ENCODE measurements around the gene MICOS13.
A peak's percentile ranks its signal among the peaks of the same experiment; 100 is the strongest.
"Not testable (repeated sequence)": the region's sequence is repeated elsewhere in the genome, so short reads cannot be mapped to it uniquely, and the experiment has no call there.

The MICOS13 gene

DNA sequence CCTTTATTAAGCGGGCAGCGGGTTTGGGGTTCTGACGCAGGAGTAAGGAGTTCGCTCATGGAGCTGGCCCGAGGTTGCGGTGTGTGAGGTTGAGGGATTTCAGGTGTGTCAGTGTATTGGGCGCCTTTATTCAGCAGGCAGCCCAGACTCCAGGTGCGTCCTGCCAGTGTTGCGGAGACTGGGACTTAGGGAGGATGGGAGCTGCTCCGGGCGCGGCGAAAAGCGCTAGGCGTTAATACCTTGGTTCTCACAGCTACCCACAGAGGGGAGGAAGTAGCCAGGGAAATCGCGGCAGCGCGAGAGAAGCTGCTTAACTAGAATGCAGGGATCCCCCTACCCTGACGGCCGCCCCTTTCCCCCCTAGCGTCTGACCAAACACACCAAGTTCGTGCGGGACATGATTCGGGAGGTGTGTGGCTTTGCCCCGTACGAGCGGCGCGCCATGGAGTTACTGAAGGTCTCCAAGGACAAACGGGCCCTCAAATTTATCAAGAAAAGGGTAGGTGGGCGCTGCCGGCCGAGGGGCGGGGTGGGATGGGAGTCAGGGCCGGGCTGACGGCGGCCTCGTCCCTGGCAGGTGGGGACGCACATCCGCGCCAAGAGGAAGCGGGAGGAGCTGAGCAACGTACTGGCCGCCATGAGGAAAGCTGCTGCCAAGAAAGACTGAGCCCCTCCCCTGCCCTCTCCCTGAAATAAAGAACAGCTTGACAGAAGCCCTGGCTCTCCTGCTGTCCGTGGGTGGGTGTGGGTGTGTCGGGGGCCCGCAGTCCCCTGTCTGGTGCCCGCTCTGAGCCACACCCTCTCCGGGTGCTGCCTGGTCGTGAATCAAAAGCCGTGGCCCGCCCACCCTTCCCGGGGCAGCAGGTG, 10.9 kb upstream of the MICOS13 start:
- peak; percentile 58 for DNase-seq
- in situ Hi-C loops (cut with MboI; ENCODE audit: low pct_unique_long_range_greater_than_20kb, low sequenced_read_pairs), result no loop called here

DNA sequence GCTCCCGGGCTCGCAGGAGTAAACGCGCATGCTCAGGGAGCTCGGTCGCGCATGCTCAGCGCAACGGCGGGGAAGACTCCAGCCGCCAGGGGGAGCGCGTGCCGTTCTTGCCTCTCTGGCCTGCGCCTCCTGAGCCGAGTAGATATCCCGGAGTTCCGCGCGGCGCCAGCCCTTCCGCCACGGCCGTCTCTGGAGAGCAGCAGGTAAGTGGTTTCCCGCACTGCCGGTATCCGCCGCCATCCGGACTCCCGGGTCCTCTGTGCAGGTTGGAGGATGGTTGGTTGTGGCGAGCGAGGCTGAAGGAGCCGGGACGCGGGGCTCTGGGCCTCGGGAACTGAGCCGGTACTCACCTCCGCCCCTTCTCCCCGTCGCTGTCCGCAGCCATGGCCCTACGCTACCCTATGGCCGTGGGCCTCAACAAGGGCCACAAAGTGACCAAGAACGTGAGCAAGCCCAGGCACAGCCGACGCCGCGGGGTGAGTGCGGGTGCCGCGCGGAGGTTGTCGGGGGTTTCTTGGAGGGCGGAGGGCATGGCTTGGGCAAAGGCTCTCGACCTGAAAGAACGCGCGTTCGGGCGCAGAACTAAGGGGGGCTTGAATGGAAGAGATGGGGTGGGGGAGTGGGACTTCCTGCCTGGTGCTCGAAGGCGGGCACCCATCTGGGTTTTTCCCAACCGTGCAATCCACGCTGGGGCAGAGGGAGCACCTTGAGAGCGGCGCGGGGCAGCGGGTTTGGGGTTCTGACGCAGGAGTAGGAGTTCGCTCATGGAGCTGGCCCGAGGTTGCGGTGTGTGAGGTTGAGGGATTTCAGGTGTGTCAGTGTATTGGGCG, 10.0 kb upstream of the MICOS13 start, which contains the start of gene RPL36:
RPL36 (plus strand) TSS at position 171 of the 830 bp plus-strand sequence; CDS start at position 384, 213 bp downstream.
- in situ Hi-C loops (cut with MboI; ENCODE audit: low pct_unique_long_range_greater_than_20kb, low sequenced_read_pairs), result no loop called here

DNA sequence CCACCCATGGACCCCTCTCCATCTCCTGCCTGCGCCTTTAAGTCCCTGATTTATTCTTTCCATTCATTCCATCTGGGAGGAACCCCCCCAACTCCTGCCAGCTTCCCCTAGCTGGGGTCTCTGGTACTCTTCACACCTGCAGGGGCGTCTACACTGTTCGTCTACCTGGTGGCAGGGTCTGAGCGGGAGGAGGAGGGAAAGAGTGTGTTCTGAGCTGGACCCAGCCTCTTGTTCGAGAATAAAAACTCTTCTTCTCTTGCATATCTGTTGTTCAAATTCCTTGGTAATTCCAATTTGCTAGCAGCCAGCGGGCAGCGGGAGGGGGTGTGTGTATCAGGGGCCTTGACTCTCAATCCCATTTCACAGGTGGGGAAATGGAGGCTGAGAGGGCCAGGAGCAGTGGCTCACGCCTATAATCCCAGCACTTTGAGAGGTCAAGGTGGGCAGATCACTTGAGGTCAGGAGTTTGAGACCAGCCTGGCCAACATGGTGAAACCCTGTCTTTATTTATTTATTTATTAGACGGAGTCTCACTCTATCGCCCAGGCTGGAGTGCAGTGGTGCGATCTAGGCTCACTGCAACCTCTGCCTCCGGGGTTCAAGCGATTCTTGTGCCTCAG, 8.1 kb upstream of the MICOS13 start:
- in situ Hi-C loops (cut with MboI; ENCODE audit: low pct_unique_long_range_greater_than_20kb, low sequenced_read_pairs); DNase-seq: not testable (repeated sequence)

More for the DNA sequence above, 10.0 kb upstream of the MICOS13 start, which contains the start of gene RPL36:
- peak; percentile 99 for DNase-seq

DNA sequence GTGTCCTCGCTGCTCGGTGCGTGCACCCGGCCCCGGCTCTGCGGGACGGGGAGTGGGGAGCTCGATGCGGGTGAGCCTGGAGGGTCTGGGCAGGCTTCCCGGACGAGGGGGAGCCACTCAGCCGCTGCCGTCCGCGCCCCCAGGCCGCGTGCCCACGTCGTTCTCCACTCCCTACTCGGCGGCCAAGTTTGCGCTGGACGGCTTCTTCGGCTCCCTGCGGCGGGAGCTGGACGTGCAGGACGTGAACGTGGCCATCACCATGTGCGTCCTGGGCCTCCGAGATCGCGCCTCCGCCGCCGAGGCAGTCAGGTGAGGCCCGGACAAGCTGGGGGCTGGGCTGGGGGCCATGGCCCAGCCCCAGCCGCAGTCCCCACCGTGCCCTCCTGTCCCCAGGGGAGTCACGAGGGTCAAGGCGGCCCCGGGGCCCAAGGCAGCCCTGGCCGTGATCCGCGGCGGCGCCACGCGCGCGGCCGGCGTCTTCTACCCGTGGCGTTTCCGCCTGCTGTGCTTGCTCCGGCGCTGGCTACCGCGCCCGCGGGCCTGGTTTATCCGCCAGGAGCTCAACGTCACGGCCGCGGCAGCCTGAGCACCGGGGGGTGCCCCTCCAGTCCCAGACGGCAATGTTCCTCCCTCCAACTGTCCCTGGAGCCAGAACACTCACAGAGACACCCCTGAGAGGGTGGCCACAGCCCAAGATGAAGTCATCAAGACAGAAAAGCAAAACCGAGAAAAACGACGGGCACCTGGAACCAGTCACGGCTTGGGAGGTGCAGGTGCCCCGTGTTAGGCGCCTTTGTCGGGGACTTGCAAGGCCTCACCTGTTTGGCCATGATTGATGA, 7.3 kb upstream of the MICOS13 start:
- in situ Hi-C loops (cut with MboI; ENCODE audit: low pct_unique_long_range_greater_than_20kb, low sequenced_read_pairs), result no loop called here
- no peak for DNase-seq

DNA sequence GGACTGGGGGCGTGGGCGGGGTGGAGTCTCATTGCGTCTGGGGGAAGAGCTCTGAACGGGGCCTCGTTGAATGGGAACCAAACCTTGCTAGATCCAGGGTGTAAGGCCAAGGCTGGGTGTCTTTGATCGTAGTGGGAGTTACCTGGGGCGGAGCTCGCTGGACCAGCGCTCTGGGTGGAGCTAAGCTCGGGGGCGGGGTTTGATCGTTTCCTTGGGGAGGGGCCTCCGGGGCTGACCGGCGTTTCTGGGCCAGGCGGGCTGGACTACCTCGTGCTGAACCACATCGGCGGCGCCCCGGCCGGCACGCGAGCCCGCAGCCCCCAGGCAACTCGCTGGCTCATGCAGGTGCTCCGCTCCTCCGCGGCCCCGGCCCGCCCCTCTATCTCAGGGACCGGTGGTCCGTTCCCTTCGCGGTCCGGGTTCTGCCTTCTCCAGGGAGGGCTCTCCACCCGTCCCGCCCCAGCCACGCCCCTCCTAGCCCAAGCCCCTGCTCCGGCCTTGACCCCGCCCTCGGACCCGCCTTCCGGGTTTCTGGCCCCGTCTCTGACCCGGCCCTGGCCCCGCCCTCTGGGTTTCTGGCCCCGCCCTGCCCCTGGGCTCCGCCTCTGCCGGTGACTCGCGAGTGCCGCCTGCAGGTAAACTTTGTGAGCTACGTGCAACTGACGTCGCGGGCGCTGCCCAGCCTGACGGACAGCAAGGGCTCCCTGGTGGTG, 6.5 kb upstream of the MICOS13 start:
- in situ Hi-C loops (cut with MboI; ENCODE audit: low pct_unique_long_range_greater_than_20kb, low sequenced_read_pairs), result no loop called here
- DNase-seq, result peak; percentile 94

- DNase-seq, result no peak
- in situ Hi-C loops (cut with MboI; ENCODE audit: low pct_unique_long_range_greater_than_20kb, low sequenced_read_pairs), result no loop called here
These were observed 6.0 kb upstream of the MICOS13 start for GRCh38 chr19:5686326-5686646.

GRCh38 chr19:5684694-5685430, 4.5 kb upstream of the MICOS13 start:
- in situ Hi-C loops (cut with MboI; ENCODE audit: low pct_unique_long_range_greater_than_20kb, low sequenced_read_pairs), result no loop called here
- no peak for DNase-seq

DNA sequence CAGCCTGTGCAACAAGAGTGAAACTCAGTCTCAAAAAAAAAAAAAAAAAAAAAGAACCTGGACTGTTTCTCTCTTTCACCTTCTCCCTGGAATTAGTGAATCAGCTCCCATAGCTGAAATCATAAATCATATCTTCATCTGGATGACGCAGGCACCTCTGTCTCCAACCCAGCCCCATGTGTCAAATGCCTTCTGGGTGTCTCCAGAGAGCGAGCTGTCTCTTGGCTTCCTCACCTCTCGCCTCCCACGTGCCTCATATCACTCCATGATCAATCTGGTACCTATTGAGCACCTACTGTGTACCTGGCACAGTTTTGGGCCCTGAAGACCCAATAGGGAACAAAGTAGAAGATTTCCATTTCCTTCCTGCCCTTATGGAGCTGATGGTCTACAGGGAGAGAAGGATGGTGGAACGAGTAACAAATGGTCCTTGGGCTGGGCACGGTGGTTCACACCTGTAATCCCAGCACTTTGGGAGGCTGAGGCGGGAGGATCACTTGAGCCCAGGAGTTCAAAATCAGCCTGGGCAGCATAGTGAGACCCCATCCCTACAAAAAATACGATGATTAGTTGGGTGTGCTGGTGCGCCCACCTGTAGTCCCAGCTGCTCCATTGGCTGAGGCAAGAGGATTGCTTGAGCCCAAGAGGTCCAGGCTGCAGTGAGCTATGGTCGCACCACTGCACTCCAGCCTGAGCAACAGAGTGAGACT, 3.0 kb upstream of the MICOS13 start:
- DNase-seq, result no peak
- in situ Hi-C loops (cut with MboI; ENCODE audit: low pct_unique_long_range_greater_than_20kb, low sequenced_read_pairs), result no loop called here

GRCh38 chr19:5682107-5682482, 1.8 kb upstream of the MICOS13 start:
- DNase-seq, result no peak
- in situ Hi-C loops (cut with MboI; ENCODE audit: low pct_unique_long_range_greater_than_20kb, low sequenced_read_pairs), result no loop called here

DNA sequence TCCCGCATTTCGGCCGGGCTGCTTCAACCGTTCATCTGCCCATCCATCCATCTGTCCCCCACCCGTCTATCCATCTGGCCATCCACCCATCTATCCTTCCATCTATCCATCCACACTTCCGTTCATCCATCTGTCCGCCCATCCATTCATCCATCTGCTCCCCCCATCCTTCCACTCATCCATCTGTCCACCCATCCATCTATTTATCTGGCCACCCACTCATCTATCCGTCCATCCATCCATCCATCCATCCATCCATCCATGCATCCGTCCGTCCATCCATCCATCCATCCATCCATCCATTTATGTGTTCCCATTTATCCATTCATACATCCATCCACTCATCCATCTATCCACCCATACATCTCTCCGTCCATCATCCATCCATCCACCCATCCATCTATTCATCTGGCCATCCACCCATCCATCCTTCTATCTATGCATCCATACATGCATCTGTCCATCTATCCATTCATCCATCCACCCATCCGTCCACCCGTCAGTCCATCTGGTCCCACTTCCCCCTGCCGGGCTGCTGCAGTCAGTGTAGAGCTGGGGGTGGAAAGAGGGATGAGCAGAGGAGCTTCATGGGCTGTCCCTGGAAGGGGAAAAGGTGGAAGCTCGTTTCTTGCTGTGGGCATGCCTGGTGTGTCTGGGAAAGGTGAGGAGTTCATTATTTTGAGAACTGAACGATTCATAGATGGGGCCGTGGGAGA, 1.2 kb upstream of the MICOS13 start:
- in situ Hi-C loops (cut with MboI; ENCODE audit: low pct_unique_long_range_greater_than_20kb, low sequenced_read_pairs), result no loop called here
- DNase-seq, result no peak

DNA sequence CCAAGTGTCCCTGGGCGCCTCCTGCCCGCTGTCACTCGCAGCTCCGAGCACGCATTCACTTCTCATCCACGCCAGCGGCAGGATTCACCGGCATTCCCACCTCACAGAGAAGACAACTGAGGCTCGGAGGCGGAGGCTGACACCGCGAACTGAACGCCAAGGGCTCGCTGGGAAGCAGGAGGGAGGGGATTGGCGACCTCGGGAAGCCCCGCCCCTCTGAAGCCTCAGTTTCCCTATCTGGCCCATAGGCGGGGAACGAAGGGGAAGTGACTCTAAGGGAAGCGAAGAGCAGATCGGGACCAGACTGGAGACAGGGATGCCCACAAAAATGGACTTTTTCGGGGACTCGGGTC, 256 bp downstream of the MICOS13 start:
- in situ Hi-C loops (cut with MboI; ENCODE audit: low pct_unique_long_range_greater_than_20kb, low sequenced_read_pairs), result no loop called here
- no peak for DNase-seq

DNA sequence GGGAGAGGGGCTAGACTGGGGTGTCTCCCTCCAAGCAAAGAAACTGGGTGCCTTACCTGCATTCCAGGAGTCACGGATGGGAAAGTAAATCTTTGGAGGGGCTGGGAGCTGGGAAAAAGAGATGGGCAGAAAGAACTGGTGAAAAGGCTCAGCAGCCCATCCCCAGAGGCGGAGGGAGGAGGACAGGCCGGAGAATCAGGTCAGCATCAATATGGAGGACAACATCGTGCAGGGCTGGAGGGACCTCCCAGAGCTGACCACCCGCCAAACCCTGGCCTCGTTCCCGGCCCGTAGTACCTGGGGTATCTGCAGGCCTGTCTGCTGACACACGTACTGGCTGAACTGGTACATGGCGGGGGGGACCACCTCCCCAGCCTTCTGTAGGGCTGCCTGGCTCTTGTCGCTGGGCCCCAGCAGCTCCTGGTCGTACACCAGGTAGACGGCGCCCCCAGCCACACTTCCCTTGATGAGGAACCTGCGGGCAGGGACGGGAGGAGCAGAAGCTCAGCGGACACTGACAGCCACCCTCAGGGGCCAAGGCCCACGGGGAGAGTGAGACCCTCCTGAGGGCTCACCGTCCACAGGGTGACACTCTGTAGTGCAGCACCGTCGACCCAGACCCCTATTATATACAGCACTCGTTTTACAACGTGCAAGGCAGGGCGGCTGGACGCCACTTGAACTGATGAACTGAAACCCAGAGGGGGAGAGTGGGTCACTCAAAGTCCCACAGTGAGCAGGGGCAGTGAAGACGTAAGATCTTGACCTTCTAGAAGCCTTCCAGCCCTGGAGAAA, 830 bp downstream of the MICOS13 start:
- no peak for DNase-seq
- in situ Hi-C loops (cut with MboI; ENCODE audit: low pct_unique_long_range_greater_than_20kb, low sequenced_read_pairs), result no loop called here

DNA sequence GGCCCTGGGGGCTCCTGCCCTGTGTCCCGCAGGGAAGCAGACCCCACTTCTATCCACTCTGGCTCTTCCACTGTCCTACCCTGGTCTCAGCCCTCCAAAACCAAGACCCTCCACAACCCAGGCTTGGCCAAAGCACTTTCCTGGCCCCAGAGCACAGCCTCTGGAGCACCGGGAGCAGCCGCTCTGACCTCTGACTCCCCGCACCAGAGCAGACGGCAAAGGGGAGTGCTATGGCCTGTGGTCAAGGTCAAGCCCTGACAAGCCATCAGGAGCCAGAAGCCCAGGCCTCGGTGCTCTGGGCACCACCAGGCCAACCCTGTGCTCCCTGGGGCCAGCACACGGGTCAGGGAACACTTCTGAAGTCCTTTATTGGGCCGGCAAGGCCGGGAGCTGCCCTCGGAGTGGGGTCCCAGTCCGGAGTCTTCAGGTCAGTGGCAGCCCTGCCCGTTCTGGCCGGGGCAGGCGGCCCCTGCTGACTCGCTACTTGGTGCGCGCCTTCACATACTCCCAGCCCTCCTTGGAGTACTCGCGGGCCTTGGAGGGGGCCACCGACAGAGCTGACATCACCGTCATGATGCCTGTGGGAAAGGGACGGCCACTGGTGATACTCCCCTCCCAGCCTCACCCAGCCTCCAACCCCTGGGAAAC, 2.1 kb downstream of the MICOS13 start:
- in situ Hi-C loops (cut with MboI; ENCODE audit: low pct_unique_long_range_greater_than_20kb, low sequenced_read_pairs), result no loop called here
- no peak for DNase-seq

GRCh38 chr19:5677580-5677979, 2.7 kb downstream of the MICOS13 start:
- in situ Hi-C loops (cut with MboI; ENCODE audit: low pct_unique_long_range_greater_than_20kb, low sequenced_read_pairs), result no loop called here
- no peak for DNase-seq

DNA sequence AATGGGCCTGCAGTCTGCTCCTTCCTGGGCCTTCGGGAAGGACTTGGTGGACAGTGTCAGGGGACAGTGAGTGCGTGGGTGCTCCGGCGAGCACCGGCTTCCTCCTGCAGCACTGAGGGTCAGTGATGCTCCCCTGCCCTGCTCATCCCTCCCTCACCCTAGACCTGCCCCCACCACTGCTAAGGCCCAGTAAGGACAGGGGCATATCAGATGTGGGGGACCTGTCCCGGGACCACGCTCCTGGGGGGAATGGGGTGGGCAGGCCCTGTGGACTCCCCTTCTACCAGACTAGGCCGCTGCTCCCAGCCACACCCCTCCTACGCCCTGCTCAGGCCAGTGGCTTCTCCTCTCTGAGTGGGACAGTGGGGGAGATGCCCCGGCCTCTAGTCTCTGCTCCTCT, 3.2 kb downstream of the MICOS13 start:
- DNase-seq, result no peak
- in situ Hi-C loops (cut with MboI; ENCODE audit: low pct_unique_long_range_greater_than_20kb, low sequenced_read_pairs), result no loop called here

DNA sequence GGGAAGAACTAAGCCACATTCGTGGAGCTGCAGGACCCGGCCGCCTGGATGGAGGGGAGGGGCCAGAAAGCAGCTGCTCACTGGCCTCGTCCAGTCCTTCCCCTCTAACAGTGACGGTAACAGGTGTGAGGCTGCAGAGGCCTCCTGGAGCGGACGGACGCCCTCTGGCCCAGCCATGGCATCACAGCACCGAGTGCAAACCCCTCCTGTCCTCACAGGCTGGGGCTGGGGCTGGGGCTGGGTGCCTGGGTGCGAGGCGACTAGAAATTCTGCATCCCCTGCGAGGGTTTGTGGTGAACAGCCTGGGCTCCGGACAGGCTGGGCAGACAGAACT, 3.6 kb downstream of the MICOS13 start:
- in situ Hi-C loops (cut with MboI; ENCODE audit: low pct_unique_long_range_greater_than_20kb, low sequenced_read_pairs), result no loop called here
- DNase-seq, result no peak

Measured in KBM-7 (cell line).